ENCODE data around the gene CD40LG.

- TF ChIP-seq POLR2A (IDR thresholded peaks at IDR 0.05), result no peak
- TF ChIP-seq, protein P1, sequence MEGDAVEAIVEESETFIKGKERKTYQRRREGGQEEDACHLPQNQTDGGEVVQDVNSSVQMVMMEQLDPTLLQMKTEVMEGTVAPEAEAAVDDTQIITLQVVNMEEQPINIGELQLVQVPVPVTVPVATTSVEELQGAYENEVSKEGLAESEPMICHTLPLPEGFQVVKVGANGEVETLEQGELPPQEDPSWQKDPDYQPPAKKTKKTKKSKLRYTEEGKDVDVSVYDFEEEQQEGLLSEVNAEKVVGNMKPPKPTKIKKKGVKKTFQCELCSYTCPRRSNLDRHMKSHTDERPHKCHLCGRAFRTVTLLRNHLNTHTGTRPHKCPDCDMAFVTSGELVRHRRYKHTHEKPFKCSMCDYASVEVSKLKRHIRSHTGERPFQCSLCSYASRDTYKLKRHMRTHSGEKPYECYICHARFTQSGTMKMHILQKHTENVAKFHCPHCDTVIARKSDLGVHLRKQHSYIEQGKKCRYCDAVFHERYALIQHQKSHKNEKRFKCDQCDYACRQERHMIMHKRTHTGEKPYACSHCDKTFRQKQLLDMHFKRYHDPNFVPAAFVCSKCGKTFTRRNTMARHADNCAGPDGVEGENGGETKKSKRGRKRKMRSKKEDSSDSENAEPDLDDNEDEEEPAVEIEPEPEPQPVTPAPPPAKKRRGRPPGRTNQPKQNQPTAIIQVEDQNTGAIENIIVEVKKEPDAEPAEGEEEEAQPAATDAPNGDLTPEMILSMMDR (IDR thresholded peaks at IDR 0.05), result no peak
Observed at GRCh38 chrX:136607236-136607635, 40.7 kb upstream of the CD40LG start.
